NCI-H748 (cell line): Measurements from ENCODE around the gene PZP.

ENCODE experiments used
- DNase-seq: peaks from one replicate; lab custom pipeline; 2025; ENCODE audit not compliant: unreplicated experiment; lab: John Stamatoyannopoulos, UW

The PZP gene

DNA sequence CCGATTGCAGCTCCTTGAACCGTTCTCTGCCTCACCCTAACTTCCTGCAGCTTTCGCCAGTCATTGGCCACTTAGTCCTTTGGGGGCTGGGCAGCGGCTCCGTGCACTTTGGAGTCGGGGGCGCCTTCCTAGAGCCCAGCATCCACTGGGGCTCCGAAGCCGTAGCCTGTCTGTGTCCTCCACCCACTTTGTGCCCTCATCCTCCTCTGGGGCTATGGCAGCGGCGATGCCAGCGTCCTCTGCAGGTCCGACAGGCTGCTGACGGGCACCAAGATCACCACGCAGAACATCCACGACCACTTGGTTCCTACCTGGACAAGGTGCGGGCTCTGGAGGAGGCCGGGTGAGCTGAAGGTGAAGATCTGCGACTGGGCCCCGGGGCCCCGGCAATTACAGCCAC, 80.7 kb downstream of the PZP start:
- DNase-seq, result no peak

DNA sequence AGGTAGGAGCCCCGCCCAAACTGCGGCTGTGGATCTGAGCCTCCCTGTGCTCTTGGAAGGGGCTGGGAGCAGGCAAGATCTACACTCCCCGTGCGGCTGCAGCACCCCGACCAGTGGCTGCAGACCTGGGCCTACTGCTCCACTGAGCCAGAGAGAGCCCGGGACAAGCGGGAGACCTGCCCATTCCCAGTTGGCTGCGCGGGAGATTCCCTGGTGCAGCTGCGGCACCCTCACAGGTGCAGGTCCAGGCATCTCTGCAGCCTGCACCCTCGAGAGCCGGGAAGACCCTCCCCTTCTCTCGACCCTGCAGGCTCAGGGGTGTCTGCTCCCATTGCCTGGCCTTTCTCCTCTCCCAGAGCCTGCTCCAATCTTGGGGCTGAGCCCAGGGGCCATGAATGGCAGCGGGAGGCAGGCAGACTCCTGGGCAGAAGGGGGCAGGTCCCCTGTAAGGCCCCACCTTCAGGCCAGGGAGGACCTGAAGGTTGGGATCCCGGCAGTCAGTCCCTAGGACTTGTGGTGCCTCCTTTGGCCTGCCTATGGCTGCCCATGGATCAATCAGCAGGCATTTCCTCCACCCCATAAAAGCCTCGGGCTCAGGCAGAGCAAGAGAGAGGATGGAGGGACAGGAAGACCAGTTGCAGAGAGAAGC, 83.7 kb downstream of the PZP start:
- DNase-seq, result no peak

DNA sequence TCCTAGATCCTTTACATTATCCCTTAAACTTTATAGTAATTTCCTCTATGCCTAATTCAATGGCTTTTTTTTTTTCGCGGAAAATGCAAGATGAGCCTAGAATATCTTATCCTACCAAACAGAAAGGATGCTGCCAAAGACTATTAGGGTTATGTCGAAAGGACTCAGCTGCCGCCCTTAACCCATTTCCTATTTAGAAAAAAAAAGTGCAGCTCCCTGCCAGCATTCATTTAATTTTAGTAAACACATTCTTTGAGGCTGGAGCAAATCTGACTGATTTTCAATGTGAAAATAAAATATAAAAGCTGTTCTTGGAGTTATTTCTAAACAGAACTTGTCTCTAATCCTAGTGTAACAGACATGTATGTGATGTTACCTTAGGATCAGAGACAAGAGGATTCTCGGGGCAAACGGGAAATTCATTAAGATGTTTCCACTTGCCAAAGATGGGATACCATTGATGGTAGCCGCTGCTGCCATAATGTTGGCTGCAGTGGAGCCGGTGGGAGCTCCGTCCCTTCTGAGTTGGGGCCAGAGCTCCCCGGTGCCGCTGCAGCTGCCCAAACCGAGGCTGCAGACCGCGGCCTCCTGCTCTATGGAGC, 84.3 kb downstream of the PZP start:
- no peak for DNase-seq

DNA sequence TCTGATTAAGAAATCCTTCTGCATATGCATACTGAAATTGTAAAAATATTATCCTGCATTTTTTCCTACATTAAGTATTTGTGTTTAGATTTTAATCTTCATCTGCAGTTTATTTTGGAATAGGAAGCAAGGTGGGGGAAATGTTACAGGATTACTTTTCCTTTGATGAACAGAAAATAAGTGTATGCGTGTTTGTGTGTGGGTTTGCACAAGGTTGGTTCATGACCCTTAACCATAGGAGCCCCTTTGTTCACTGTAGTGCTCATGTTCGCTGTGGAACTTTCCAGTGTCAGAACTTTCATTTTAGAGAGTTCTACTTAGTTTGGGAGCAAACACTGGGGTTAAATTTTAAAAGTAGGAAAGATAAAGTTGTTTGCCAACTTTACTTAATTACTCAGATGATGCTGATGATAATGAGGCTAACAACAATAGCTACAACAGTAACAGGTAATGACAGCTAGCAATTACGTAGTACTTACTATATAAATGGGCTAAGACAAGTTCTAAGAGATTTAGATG, 86.0 kb downstream of the PZP start:
- DNase-seq, result no peak

DNA sequence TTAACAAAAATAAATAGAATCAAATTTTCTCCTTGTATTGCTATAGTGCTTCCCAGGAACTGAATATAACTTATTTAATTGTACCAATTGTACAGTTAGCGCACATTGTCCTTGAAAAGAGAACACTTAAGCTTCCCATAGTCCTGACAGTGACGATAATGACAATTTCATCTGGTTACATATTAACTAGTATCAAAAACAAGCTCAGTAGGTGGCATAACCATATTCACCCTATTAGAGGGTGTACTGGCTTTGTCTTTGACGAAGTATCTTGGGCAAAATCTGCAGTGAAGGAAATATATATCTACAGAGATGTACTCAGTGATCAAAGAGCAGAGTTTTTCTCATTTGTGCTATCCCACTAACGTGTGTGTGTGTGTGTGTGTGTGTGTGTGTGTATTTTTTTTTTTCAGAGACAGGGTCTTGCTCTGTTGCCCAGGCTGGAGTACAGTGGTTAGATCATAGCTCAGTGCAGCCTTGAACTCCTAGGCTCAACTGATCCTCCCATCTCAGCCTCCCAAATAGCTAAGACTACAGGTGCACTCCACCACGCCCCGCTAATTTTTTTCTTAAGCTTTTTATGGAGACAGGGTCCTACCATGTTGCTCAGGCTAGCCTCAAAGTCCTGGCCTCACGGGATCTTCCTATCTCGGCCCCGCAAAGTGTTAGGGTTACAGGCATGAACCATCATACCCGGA, 87.6 kb downstream of the PZP start:
- no peak for DNase-seq

DNA sequence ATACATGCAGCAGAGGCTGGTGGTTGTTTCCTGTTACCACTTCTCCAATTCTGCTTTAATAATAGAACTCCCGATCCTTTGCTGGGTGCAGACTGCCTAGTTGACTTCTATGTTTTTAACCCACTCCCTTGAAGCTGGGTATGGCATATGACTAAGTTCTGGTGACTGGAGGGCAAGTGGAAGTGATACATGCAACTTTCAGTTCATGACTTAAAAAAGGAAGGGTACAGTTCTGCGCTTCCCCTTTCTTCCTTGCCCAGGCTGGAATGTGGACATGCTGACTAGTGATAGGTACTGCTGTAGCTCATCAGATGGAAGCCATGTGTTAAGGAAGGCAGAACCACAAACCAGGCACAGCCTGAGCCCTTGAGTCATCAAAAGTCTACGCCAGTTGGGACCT, 90.0 kb downstream of the PZP start:
- no peak for DNase-seq

DNA sequence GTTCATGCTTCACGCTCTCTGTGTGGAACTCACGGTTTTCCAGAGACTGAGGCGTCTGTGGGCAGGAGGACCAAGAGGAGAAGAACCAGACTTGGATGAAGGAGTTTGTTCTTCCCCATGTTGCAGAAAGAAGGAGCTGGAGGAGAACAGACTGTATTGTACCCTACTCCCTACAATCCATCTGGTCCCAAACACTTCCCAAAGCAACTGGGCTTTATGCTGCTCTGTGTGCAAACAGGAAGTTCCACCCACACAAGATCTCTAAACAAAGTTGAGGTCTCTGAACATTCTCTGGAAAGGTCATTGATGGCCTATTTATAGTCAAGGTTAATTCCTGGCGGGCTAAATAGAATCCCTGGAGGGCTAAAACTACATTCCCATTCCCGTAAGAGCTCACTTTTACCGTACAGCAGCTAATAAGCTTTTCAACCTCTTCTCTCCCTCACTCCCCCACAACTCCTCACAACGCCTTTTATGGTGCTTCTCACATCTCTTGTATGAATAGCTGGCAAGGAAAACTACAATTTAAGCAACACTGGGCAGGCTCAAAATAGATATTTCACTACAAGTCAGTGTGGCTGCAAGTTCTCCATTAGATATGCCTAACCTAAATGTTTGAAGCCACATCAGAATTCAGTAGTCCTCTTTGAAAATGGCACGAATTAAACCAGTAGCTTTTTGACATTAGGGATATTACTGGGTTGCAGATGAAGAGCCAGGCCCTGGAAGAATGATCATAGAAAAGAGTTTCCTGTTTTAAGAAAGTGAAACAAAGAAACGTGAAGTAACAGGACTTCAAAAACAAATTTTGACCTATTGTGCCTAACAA, 92.2 kb downstream of the PZP start, which contains the start of gene A2M:
TSS of gene A2M (minus strand) at position 189 of the 829 bp plus-strand sequence. CDS start at position 119, 70 bp downstream.
- no peak for DNase-seq

DNA sequence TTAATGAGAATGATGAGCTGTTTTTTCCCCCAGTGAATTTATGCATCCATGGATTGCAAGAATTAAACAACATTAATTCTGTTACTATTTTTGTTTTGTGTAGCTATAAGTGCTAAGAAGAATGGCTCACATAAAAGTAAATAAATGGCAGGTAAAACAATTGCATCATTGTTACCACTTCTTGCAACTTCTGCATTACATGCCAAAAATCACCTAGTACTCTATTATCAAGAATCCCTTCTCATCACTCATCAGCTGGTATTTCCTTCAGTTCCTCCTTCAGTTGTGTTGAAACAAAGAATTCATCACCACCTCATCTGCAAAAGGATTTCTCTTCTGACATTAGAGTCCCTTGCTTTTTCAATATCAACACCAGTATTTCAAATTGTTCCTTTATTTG, 93.2 kb downstream of the PZP start:
- no peak for DNase-seq

DNA sequence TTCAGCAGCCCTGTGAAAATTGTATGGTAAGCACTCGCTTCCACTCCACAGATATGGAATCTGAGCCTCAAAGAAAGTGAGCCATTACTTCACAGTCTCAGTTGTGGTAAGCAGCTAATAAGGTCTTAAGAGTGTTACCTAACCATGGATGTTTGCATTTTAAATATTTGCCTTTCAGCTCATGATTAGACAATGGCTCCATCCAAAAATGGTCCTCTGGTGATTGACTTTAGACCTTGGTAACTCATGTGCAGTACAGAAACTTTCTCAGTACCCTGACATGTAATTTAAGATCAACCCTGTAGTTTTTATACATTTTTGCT, 94.2 kb downstream of the PZP start:
- DNase-seq, result no peak

DNA sequence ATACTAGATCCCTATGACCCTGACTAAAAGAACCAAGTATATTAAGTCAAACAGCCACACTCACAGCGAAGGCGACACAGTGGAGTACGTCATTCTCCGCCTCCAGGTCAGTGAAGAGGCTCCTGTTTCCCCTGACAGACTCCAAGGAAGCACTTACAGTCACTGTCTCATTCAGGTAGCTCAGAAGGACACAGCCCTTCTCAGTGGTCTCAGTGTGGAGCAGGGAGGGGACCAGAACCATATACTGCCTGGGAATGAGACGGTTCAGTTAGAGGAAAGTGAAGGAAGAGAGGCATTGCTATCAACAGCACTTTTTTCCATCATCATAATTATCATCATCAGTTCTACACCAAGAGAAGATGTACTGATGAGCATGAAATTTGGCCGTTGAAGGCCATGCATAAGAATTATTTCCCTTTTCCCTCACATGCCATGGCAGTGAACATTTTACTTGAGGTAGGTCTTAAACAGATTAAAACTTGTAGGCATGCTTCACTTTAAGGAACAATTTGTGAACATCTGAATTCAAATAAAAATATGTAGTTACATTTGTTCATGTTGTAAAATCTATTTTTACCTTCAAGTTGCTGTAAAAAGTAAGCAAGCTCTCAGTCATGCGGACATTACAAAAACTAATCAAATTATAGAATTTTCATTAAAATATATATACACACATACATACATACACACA, 94.8 kb downstream of the PZP start:
- no peak for DNase-seq

DNA sequence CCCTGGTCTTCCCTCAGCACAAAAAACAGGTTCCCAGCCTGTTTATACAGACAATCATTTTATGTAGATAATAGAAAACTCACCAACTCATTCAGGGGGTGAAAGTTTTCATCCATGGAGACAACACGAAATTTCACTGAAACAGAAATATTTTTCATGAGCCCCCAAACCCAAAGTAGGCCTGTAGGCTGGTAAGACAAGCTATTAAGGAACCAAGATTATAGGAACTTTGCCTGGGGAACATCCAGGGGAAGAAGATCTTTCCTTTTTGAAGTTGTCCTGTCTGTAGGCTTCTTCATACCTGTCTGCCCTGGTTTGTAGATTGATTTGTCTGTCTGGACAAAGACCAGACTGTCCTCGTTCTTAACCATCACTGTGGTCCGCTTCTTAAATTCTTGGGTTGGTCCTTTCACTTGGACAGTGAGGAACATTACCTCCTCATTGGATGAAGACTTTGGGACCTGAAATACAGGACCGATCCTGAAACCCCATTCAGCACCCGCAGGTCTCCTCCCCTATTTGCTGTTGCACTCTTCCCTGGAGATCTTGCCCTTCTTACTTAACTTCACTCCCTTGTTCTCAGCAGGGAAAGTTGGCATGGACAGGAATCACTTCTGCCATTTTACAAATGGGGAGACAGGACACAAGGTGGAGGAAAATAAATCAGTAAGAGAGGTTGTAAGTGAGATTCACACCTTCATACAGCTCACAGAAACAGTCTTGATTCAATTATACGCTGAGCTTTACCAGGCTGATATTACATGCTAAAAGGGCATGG, 95.9 kb downstream of the PZP start:
- no peak for DNase-seq

DNA sequence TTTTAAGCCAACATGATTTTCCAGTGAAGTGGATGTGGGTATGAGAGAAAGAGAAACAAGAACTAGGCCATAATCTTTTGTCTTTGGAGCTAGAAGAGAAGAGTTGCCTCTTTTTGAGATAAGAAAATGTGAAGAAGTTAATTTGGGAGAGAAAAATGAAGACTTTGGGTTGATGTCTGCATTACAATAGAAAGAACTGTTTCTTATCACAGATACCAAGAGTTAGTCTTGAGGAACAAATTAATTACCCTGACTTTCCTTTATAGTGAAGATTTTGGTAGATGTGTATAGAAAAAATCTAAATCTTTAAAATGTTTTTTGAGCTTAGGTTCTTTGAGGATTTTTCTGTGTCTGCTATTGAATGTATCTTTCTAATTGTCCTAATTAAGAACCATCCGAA, 96.7 kb downstream of the PZP start:
- DNase-seq, result no peak

DNA sequence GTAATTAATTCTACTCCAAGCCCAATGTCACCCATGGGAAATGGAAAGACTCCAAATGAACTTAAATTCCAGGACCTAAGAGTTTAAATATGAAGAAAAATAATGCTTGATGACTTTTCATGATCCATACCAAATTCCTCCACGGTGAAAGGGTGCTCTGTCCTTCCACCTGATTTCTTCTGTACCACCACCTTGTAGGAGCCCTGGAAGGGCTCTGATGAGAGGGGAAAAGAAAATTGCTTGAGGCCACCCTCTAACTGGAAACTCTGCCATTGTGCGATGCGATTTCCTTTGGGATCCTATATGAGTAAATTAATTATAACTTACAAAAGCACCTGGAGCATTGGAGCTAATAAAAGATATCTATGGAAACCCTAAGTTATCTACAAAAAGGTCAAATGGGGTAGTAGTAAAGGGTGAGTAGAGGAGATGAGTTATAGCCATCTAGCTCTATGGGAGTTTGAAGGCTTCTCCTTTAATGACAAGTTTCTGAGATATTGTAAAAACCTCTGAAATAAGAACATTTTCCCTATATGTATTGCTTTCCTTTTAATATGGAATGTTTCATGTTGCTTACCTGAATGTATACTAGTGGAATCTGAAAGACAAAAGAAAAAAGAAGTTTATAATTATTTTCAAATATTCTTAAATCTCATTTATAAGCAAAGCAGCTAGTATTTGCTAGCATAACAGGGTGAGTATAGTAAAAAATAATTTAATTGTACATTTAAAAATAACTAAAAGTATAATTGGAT, 98.3 kb downstream of the PZP start:
- DNase-seq, result no peak

DNA sequence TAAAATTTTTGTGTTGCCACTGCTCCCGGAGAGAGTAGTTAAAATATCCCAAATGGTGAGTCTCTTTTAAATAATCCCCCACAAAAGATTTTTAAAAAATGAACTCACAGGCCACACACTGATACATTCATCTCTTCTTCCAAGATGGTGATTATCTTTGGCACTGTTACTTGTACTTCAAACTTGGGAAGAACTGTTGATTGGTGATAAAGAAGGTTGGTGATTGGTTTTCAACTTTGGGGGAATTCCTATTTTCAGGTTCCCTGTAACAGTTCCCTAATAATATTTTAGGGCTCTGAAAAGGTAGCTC, 99.0 kb downstream of the PZP start:
- DNase-seq, result no peak

DNA sequence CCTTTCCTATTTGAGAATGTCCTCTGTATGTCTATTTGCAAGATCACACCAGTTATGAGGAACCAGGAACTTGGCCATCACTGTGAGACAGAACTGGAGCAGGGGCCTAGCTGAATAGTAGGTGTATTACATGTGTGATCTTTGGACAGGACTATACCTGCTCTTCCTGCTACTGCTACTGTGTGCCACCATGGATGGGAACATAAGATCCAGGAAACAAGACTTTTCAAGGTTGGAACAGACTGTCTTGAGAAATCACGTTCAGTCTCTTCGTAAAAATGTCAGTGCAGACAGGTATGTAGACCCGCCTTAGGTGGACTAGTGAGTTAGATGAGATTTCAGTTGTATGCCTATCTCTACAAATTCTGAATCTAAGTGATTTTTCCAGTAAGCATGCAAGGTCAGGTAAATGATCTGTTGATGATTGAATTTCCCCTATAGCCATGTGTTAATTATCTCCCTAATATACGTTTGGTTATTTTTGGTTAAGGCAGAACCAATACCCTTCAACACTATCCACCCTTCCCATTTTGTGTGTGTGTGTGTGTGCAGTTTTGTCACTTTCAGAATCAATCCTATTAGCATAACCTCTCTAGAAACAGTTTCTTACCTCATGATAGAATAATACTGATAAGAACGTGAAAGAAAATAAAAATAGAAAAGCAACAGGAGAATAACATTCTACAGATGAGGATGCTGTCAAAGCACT, 99.5 kb downstream of the PZP start:
- no peak for DNase-seq

DNA sequence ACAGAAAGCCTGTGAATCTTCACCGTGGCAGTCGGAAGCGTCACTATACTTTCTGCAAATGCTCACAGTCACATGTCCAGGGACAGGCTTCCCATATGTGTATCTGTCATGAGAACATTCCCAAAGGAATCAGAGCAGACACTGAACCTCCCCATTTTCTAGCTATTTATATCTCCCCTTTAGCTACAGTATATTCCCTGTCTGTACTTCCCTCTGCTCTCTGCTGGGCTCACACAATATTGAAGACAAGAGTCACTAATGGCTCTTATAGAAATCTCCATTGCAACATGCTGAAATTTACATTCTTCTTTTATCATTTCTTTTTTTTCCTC, 100.7 kb downstream of the PZP start:
- no peak for DNase-seq

DNA sequence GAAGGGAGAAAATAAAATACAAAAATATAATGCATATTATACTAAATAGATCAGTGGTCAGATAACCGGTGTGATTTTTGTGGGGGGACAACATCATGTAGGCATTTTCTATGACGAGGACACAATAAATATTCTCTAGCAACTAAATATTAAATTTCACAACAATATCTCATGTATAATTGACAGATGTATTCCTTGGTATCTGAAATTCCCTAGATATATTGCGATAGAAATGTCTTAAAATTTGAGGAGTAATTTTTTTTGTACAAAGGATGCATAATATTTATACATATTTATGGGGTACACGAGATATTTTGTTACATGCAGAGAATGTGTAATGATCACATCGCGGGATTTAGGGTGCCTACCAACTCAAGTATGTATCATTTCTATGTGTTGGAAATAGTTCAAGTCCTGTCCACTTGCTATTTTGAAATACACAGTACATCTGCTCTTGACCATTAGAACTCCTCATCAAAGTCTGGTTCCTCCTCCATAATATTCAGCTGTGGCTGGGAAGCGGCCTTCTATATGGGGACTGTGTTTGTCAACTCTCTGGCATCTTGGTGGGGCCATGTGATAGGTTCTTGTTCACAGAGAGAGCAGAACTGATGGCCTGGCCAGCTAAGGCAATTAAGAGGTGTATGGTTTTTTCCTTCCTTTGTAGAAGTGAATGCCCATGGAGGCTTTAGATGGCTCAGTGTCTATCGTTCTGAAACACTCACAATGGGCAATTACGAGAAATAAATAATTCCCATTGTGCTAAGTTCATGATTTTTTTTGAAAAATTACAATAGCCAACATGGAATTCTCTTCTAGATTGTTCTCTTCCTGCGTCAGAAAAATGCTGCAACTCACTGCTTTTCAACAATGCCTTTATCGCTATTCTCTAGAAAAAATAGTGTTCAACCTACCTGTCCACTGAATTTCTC, 101.3 kb downstream of the PZP start:
- no peak for DNase-seq

DNA sequence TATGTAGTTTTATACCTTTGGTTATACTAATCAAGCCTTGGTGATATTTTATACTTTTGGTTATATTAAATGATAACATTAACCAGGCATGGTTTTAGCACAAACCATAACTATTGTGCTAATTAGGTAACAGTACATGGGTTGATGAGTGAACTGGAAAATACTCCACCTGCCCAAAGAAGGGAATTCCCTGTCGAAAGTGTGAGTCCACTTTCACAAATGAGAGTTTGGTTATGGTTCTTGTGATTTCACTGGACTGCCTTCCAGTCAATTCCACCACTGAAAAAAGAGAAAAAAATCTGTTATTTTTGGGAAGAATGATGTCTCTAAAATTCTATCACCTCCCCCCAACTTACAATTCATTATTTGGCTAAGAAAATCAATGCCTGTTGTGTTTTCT, 102.1 kb downstream of the PZP start:
- DNase-seq, result no peak
